ENCODE data around the gene ZCCHC4. TPM values are rescaled to one million over a fixed set of nuclear protein-coding genes. Genes with fewer than 3 reads are reported as not detected.

The ZCCHC4 gene
- total RNA-seq, 1 donor from 2014 or later, result 7.0 TPM

DNA sequence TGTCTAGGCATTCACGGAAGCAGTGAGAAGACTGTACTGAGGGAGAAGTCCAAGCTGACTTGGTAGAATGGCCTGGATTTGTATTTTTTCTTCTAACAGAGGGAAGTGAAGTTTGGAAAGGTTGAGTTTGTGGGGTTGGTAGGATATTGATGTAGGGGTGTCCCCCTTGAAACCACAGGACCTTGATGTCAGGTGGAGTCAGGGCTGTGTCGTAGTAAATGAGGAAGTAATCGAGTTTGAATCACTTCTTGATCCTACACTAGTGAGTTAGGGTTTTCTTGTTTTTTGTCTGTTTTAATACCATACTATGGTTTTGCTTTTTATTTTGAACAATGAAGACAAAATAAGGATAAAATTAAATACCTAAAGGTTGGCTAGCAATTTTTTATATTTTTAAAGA is 34.3 kb downstream of the ZCCHC4 start:
- Histone ChIP-seq H3K27me3 (ENCODE audit: control insufficient read depth, insufficient read depth, low read length) (no peaks in the 10 kb centered on the region), H3K4me3 (ENCODE audit: low read depth, low read length) (no peak overlapping the region), H3K36me3 (ENCODE audit: control insufficient read depth, insufficient read depth, low read length) (no peaks in the 10 kb centered on the region)
- no peak for DNase-seq (ENCODE audit: low read depth)
- TF ChIP-seq, protein P1, sequence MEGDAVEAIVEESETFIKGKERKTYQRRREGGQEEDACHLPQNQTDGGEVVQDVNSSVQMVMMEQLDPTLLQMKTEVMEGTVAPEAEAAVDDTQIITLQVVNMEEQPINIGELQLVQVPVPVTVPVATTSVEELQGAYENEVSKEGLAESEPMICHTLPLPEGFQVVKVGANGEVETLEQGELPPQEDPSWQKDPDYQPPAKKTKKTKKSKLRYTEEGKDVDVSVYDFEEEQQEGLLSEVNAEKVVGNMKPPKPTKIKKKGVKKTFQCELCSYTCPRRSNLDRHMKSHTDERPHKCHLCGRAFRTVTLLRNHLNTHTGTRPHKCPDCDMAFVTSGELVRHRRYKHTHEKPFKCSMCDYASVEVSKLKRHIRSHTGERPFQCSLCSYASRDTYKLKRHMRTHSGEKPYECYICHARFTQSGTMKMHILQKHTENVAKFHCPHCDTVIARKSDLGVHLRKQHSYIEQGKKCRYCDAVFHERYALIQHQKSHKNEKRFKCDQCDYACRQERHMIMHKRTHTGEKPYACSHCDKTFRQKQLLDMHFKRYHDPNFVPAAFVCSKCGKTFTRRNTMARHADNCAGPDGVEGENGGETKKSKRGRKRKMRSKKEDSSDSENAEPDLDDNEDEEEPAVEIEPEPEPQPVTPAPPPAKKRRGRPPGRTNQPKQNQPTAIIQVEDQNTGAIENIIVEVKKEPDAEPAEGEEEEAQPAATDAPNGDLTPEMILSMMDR (IDR thresholded peaks at IDR 0.05; ENCODE audit: insufficient read depth, low read length, poor library complexity, severe bottlenecking), result no peak

DNA sequence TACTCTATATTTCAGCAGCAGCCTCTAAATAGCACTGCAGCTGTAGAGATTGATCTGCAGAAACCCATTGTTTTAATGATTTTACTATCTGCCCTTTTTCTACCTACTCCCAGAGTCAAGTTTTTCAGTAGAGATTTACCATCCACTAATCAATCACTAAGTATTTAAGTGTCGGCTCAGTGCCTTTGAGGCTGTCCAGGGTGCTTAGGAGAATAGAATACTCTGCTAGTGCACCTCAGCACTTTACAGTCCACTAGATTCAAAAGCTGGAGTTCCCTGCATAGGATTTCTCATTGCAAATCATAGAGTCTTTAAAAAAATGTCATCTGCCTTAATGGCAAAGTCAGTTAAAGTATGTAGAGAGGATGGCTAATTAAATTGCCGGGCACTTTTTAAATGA is 34.9 kb downstream of the ZCCHC4 start:
- DNase-seq (ENCODE audit: low read depth), result no peak
- H3K36me3 ChIP-seq (ENCODE audit: control insufficient read depth, insufficient read depth, low read length), result no peaks in the 10 kb centered on the region
- TF ChIP-seq, protein P1 (IDR thresholded peaks at IDR 0.05; ENCODE audit: insufficient read depth, low read length, poor library complexity, severe bottlenecking), result no peak
- H3K4me3 ChIP-seq (ENCODE audit: low read depth, low read length), result no peak overlapping the region
- no peaks in the 10 kb centered on the region for H3K27me3 ChIP-seq (ENCODE audit: control insufficient read depth, insufficient read depth, low read length)

DNA sequence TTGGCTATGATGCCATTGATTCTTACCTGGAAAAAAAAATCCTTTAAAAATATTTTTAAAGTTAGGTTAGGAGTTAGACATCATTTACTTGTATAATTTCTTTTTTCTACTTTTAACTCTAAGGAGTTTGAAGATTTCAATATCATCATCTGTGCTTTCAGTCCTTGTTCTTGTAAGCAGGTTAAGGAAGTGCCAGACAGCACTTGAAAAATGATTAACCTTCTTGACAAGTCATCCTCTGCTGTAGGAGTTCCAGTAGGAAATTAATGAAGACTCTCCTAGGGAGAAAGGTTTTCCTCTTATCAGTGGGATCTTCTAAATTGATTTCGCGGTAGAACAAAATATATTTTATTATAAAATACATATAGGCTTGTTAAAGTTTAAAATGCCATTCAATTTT is 35.4 kb downstream of the ZCCHC4 start:
- H3K36me3 ChIP-seq (ENCODE audit: control insufficient read depth, insufficient read depth, low read length), result no peaks in the 10 kb centered on the region
- no peak for DNase-seq (ENCODE audit: low read depth)
- TF ChIP-seq, protein P1 (IDR thresholded peaks at IDR 0.05; ENCODE audit: insufficient read depth, low read length, poor library complexity, severe bottlenecking), result no peak

DNA sequence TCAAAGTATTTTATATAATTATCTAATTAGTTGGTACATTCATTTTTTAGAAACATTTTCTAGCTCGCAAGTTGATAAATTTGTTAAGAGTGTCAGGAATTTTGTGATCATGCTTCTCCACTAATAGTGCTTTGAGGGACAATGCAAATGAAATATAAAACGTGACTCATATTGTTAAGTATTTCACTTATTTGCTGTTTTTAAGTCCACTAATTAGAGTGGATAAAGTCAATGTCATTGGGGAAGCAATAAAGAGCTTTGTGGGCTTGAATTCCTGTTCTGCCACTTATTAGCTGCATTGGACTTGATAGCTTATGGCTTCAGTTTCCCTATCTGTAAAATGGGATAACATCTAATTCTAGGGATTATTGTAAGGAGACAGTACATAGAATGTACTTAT is 38.0 kb downstream of the ZCCHC4 start:
- Histone ChIP-seq H3K4me3 (ENCODE audit: low read depth, low read length) (no peak overlapping the region), H3K27me3 (ENCODE audit: control insufficient read depth, insufficient read depth, low read length) (no peaks in the 10 kb centered on the region), H3K36me3 (ENCODE audit: control insufficient read depth, insufficient read depth, low read length) (no peaks in the 10 kb centered on the region)
- no peak for DNase-seq (ENCODE audit: low read depth)
- TF ChIP-seq, protein P1 (IDR thresholded peaks at IDR 0.05; ENCODE audit: insufficient read depth, low read length, poor library complexity, severe bottlenecking), result no peak

More for the DNA sequence above, 35.4 kb downstream of the ZCCHC4 start:
- H3K4me3 ChIP-seq (ENCODE audit: low read depth, low read length), result no peak overlapping the region
- no peaks in the 10 kb centered on the region for H3K27me3 ChIP-seq (ENCODE audit: control insufficient read depth, insufficient read depth, low read length)

DNA sequence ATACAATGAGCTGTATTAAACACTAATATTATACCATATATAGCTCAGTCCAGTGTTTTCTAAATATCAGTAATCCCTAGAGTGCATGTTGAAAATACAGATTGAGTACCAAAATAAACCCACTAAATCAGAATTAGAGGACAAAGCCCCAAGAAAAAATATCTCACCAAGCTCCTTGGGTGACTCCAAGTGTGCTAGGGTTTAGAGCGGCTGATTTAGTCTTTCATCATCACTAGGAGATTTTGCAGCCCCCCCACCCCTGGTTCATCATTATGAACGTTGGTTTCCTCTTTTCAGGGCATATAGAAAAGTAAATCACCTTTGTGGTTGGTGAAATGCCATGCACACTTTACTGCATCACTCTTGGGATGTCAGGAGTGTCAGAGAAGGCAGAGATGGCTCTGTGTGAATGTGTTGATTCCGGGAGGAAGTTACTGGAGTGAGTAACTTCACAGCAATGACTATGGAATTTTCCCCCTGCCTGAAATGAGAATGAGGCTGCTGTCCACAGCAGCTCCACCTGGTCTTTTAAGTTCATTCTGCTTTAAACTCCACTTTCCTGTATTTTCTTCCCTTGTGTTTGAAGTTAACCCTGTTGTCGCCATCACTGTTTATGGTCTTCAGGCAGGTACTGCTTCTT is 39.3 kb downstream of the ZCCHC4 start:
- TF ChIP-seq, protein P1 (IDR thresholded peaks at IDR 0.05; ENCODE audit: insufficient read depth, low read length, poor library complexity, severe bottlenecking), result no peak
- no peaks in the 10 kb centered on the region for H3K27me3 ChIP-seq (ENCODE audit: control insufficient read depth, insufficient read depth, low read length)
- H3K36me3 ChIP-seq (ENCODE audit: control insufficient read depth, insufficient read depth, low read length), result no peaks in the 10 kb centered on the region
- no peak overlapping the region for H3K4me3 ChIP-seq (ENCODE audit: low read depth, low read length)
- DNase-seq (ENCODE audit: low read depth), result peak; percentile 51

DNA sequence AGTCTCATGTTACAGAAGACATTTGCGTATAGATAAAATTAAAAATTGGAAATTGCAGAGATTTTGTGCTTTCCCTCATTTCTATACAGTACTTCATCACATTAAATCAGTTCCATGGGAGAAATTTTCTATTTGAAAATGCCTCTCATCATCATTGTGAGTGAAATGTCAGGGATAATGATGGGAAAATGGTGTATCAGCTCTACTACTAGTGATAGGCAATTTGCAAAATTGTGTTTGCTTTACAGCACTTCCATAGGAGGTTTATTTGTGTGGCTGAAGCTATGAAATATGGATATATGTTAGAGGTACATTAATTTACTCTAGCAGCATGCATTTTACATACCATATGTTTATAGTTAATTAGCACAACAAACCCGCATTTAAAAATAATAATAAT is 43.5 kb downstream of the ZCCHC4 start:
- TF ChIP-seq, protein P1 (IDR thresholded peaks at IDR 0.05; ENCODE audit: insufficient read depth, low read length, poor library complexity, severe bottlenecking), result no peak
- no peaks in the 10 kb centered on the region for H3K27me3 ChIP-seq (ENCODE audit: control insufficient read depth, insufficient read depth, low read length)
- no peaks in the 10 kb centered on the region for H3K36me3 ChIP-seq (ENCODE audit: control insufficient read depth, insufficient read depth, low read length)
- H3K4me3 ChIP-seq (ENCODE audit: low read depth, low read length), result no peak overlapping the region
- no peak for DNase-seq (ENCODE audit: low read depth)

Measured in kidney epithelial cell (primary cell).